ENCODE measurements around the gene NDUFB10. TPM values are rescaled to one million over a fixed set of nuclear protein-coding genes. Genes with fewer than 3 reads are reported as not detected.
A peak's percentile ranks its signal among the peaks of the same experiment; 100 is the strongest.

Gene NDUFB10
- total RNA-seq, 4 donors from 2014 or later = 249 to 381 (median 295) TPM

DNA sequence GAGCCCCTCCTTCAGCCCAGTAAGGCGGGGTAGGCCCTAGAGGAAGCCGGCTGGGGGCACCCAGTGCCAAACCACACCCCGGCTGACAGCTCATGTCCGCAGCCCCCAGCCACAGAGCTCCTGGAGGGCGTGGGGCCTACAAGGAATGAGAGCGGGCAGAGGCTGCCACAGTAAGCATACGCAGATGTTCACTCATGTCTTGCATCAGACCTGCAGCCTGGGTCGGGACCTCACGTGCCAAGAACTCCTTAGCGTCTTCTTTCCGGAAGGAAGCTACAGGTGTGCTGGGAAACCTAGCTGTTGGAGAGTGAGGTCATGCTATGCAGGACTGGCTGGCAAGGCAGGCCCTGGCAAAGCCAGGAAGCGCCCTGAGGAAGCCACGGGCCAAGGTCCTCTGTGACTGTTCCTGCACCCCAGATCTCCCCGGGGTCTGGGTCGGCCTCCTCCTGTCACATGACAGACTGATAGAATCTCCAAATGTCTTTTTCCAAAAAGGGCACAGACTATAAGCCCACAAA lies 48.7 kb downstream of the NDUFB10 start:
- no peaks in the 10 kb centered on the region for H3K27me3 ChIP-seq
- peaks cover 4 to 14% (median 10%) of the 10 kb centered on the region in 4 donors for H3K36me3 ChIP-seq
- intact Hi-C loops (cut with DNase I) = no loop called here
- 64% methylated on average over 15 of the region's 15 CpGs for WGBS
- H3K4me3 ChIP-seq = peak overlapping the region; percentile 70 to 95 (median 81)
- no peak for DNase-seq (ENCODE audit: extremely low spot score)
- peak overlapping the region; percentile 89 to 97 (median 94) for H3K27ac ChIP-seq (replicated peaks in 1 of 4)
- TF ChIP-seq POLR2A (IDR thresholded peaks at IDR 0.05; ENCODE audit: low read depth) = no peak
- TF ChIP-seq POLR2AphosphoS5 (IDR thresholded peaks at IDR 0.05) = no peak
- TF ChIP-seq, protein P1, sequence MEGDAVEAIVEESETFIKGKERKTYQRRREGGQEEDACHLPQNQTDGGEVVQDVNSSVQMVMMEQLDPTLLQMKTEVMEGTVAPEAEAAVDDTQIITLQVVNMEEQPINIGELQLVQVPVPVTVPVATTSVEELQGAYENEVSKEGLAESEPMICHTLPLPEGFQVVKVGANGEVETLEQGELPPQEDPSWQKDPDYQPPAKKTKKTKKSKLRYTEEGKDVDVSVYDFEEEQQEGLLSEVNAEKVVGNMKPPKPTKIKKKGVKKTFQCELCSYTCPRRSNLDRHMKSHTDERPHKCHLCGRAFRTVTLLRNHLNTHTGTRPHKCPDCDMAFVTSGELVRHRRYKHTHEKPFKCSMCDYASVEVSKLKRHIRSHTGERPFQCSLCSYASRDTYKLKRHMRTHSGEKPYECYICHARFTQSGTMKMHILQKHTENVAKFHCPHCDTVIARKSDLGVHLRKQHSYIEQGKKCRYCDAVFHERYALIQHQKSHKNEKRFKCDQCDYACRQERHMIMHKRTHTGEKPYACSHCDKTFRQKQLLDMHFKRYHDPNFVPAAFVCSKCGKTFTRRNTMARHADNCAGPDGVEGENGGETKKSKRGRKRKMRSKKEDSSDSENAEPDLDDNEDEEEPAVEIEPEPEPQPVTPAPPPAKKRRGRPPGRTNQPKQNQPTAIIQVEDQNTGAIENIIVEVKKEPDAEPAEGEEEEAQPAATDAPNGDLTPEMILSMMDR (IDR thresholded peaks at IDR 0.05) = no peak
- TF ChIP-seq EP300 (IDR thresholded peaks at IDR 0.05) = no peak
- H3K4me1 ChIP-seq = peaks cover 61 to 70% (median 67%) of the 10 kb centered on the region in 4 donors
- H3K9me3 ChIP-seq = no peaks in the 10 kb centered on the region

DNA sequence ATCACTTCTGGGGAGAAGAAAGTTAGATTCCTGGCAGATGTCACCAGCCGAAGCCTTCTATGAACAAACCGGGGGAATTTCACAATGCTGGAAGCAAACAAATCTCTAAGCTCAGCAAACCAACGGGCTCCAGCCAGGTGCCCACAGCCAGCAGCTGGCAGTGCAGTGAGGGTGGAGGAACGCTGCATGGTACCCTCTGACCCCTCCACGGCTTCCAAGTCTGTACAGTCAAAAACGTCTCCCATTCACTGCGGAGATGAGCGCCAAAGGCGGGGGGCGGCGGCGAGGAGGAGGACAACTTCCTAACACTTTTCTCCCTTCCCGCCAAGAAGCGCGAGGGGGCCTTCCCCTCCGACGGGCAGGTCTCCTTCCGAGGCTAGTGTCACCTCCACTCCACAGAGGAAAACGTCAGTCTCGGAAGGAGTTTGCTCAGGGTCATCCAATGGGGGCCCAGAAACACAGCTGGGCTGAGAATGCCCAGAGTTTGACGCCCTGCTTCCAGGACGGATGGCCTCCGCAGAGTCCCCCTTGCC lies 49.4 kb downstream of the NDUFB10 start:
- TF ChIP-seq, protein P1 (IDR thresholded peaks at IDR 0.05) = no peak
- TF ChIP-seq POLR2A (IDR thresholded peaks at IDR 0.05; ENCODE audit: low read depth) = peak; percentile 11
- 4% methylated on average over 20 of the region's 23 CpGs for WGBS

DNA sequence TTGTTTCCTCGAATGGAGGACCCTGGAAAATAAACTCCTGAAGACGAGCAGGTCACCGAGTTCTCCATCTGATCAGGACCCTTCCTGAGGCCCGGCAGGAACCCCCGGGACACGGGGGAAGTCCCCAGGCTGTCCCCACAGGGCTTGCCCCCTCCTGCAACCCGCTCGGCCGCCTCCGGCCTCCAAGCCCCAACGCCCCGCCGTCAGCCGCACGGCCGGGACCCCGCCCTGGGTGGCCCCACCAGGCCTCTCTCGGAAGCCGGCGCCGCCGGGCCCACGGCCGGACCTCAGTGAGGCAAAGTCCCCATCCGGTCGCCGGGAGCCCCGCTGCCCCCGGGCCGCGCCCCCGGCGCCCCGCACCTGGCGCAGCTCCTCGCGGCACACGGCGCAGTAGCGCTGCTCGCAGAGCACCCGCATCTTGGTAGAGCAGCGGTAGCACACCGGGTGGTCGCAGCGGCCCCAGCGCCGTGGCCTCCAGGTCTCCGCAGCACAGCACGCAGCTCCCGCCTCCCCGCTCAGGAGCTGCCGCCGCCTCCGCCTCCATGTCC lies 49.9 kb downstream of the NDUFB10 start:
- intact Hi-C loops (cut with DNase I) = no loop called here
- 0% methylated on average over 2 of the region's 55 CpGs for WGBS
- Histone ChIP-seq H3K4me3 (peak overlapping the region; percentile 70 to 95 (median 81)), H3K9me3 (no peaks in the 10 kb centered on the region), H3K4me1 (peaks cover 52 to 59% (median 57%) of the 10 kb centered on the region in 4 donors), H3K27me3 (no peaks in the 10 kb centered on the region), H3K36me3 (peaks cover 0 to 8% (median 5%) of the 10 kb centered on the region in 4 donors), H3K27ac (replicated peaks in 1 of 4) (peak overlapping the region; percentile 89 to 97 (median 94))
- no peak for TF ChIP-seq EP300 (IDR thresholded peaks at IDR 0.05)
- TF ChIP-seq, protein P1 (IDR thresholded peaks at IDR 0.05) = no peak
- DNase-seq (ENCODE audit: extremely low spot score) = no peak

More for the DNA sequence above, 49.4 kb downstream of the NDUFB10 start:
- peak overlapping the region; percentile 70 to 95 (median 81) for H3K4me3 ChIP-seq
- H3K27ac ChIP-seq (replicated peaks in 1 of 4) = peak overlapping the region; percentile 89 to 97 (median 94)
- peaks cover 0 to 8% (median 5%) of the 10 kb centered on the region in 4 donors for H3K36me3 ChIP-seq
- intact Hi-C loops (cut with DNase I) = no loop called here
- no peaks in the 10 kb centered on the region for H3K9me3 ChIP-seq
- no peaks in the 10 kb centered on the region for H3K27me3 ChIP-seq
- peaks cover 58 to 64% (median 63%) of the 10 kb centered on the region in 4 donors for H3K4me1 ChIP-seq
- DNase-seq (ENCODE audit: extremely low spot score) = no peak

DNA sequence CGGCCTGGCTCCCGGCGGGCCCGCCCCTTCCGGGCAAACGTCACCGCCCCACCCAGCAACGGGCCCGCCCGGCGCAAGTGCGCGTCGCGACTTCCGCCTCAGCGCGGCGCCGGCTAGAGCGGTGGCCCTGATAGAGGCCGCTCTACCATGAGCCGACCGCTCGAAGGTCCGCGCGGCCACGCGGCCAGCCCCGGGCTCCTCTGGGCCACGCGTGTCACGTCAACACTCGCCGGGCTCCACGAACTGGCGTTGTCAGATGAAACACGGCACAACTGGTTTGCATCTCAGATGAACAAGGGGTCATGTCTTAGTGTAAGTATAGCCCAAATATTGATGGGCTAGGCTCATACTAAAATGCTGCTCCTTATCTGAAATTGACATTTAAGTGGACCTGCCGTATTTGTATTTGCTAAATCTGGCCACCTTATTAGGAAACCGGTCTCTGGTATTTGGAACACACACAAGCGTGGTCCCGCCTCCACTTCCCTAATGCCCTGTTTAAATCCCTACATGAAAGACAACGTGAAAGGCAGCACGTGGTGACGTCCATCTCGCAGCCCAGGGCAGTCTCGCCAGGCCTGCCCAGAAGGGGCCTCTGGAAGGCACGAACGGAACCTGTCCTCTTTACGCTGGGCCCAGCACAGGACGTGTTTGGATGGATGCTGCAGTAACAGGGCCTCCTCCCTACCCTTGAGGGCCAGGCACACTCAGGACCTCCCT lies 50.6 kb downstream of the NDUFB10 start, which contains the start of gene ZNF598:
Gene ZNF598, minus strand, starts transcription at position 31 of the 720 bp plus-strand sequence.
- TF ChIP-seq EP300 (IDR thresholded peaks at IDR 0.05) = no peak
- peak; percentile 85 to 98 for TF ChIP-seq POLR2AphosphoS5 (IDR thresholded peaks at IDR 0.05)
- TF ChIP-seq, protein P1 (IDR thresholded peaks at IDR 0.05) = peak in 1 of 3 experiments; percentile 28
- peak; percentile 91 for TF ChIP-seq POLR2A (IDR thresholded peaks at IDR 0.05; ENCODE audit: low read depth)
- Histone ChIP-seq H3K27me3 (no peaks in the 10 kb centered on the region), H3K4me1 (peaks cover 45 to 52% (median 50%) of the 10 kb centered on the region in 4 donors), H3K4me3 (peak within 1 kb of the TSS; percentile 70 to 95 (median 81)), H3K9me3 (no peaks in the 10 kb centered on the region), H3K36me3 (peaks cover 0 to 5% (median 4%) of the 10 kb centered on the region in 4 donors), H3K27ac (replicated peaks in 1 of 4) (peak within 1 kb of the TSS; percentile 89 to 97 (median 94))
- 3% methylated on average over 4 of the region's 52 CpGs for WGBS
- intact Hi-C loops (cut with DNase I) = no loop called here
- no peak for DNase-seq (ENCODE audit: extremely low spot score)

Small RNA genes lying within 50 kb of the gene (small RNA-seq; reads per million reads assigned to genes)
- gene AC005363.2 (0 to 0.17 (median 0) reads per million in 3 donors), gene SNORA10 (0 reads per million in 3 donors), gene SNORA64 (0 reads per million in 3 donors)

Other genes starting within 250 kb of the NDUFB10 start
- 100 to 1,000 TPM in 1 of 4 donors, 10 to 100 TPM in 3; 64.8 to 101 (median 83.7) TPM for gene NME3, start 188.0 kb upstream of the NDUFB10 start, total RNA-seq
- 10 to 100 TPM in 1 of 4 donors, 1 to 10 TPM in 3; 5.5 to 10.4 (median 6.5) TPM for gene EME2, start 186.7 kb upstream of the NDUFB10 start, total RNA-seq
- gene MRPS34, start 186.4 kb upstream of the NDUFB10 start, total RNA-seq = 10 to 100 TPM; 47.1 to 75.2 (median 64.2) TPM
- 100 to 1,000 TPM in 1 of 4 donors, 10 to 100 TPM in 3; 69.1 to 101 (median 78.6) TPM for gene SPSB3, start 177.0 kb upstream of the NDUFB10 start, total RNA-seq
- 10 to 100 TPM; 82.7 to 93.8 (median 87.6) TPM for gene NUBP2, start 176.6 kb upstream of the NDUFB10 start, total RNA-seq
- under 1 TPM in 2 of 4 donors, not detected in 2; 0.45 to 0.75 TPM for gene IGFALS, start 165.8 kb upstream of the NDUFB10 start, total RNA-seq
- 100 to 1,000 TPM; 148 to 264 (median 180) TPM for gene HAGH, start 132.7 kb upstream of the NDUFB10 start, total RNA-seq
- gene FAHD1, start 132.3 kb upstream of the NDUFB10 start, total RNA-seq = 10 to 100 TPM; 20.4 to 43.2 (median 39.5) TPM
- not detected for gene MEIOB, start 87.4 kb upstream of the NDUFB10 start, total RNA-seq
- gene HS3ST6, start 41.1 kb upstream of the NDUFB10 start, total RNA-seq = not detected
- gene MSRB1, start 16.3 kb upstream of the NDUFB10 start, total RNA-seq = 10 to 100 TPM; 46.0 to 78.7 (median 53.1) TPM
- not detected for gene RPL3L, start 4.8 kb upstream of the NDUFB10 start, total RNA-seq
- gene RPS2, start 5.3 kb downstream of the NDUFB10 start, total RNA-seq = 1,000 to 10,000 TPM; 1,144 to 2,342 (median 1,414) TPM
- not detected for gene RNF151, start 7.3 kb downstream of the NDUFB10 start, total RNA-seq
- gene TBL3, start 12.5 kb downstream of the NDUFB10 start, total RNA-seq = 10 to 100 TPM; 27.0 to 42.9 (median 36.9) TPM
- under 1 TPM in 1 of 4 donors, not detected in 3; 0.52 TPM for gene NOXO1, start 21.9 kb downstream of the NDUFB10 start, total RNA-seq
- gene GFER, start 24.7 kb downstream of the NDUFB10 start, total RNA-seq = 10 to 100 TPM; 14.1 to 38.5 (median 23.7) TPM
- 1 to 10 TPM; 2.1 to 5.6 (median 3.3) TPM for gene SYNGR3, start 30.4 kb downstream of the NDUFB10 start, total RNA-seq
- gene ZNF598, start 50.3 kb downstream of the NDUFB10 start, total RNA-seq = 10 to 100 TPM; 23.3 to 46.5 (median 34.9) TPM
- not detected for gene NPW, start 60.2 kb downstream of the NDUFB10 start, total RNA-seq
- 100 to 1,000 TPM in 2 of 4 donors, 10 to 100 TPM in 2; 45.3 to 130 (median 88.3) TPM for gene NHERF2, start 67.4 kb downstream of the NDUFB10 start, total RNA-seq
- 10 to 100 TPM; 11.8 to 25.2 (median 18.9) TPM for gene NTHL1, start 88.3 kb downstream of the NDUFB10 start, total RNA-seq
- 10 to 100 TPM; 41.3 to 71.7 (median 52.0) TPM for gene TSC2, start 88.4 kb downstream of the NDUFB10 start, total RNA-seq
- 100 to 1,000 TPM; 297 to 459 (median 366) TPM for gene PKD1, start 176.4 kb downstream of the NDUFB10 start, total RNA-seq
- gene RAB26, start 189.1 kb downstream of the NDUFB10 start, total RNA-seq = not detected
- gene TRAF7, start 196.2 kb downstream of the NDUFB10 start, total RNA-seq = 10 to 100 TPM; 42.6 to 64.5 (median 54.3) TPM
- under 1 TPM; under 0.01 to 0.32 (median 0.09) TPM for gene CASKIN1, start 237.1 kb downstream of the NDUFB10 start, total RNA-seq
- gene MLST8, start 245.9 kb downstream of the NDUFB10 start, total RNA-seq = 10 to 100 TPM; 23.7 to 62.8 (median 36.3) TPM

All from esophagus muscularis mucosa (tissue), 4 donors.